Renal pelvis (tissue), 12 donors: ENCODE measurements around the gene CREBRF. TPM values are rescaled to one million over a fixed set of nuclear protein-coding genes. Genes with fewer than 3 reads are reported as not detected.
A peak's percentile ranks its signal among the peaks of the same experiment; 100 is the strongest.
"Not testable (repeated sequence)": the region's sequence is repeated elsewhere in the genome, so short reads cannot be mapped to it uniquely, and the experiment has no call there.

ENCODE experiments used
- DNase-seq: peaks from one replicate; pipeline ENCODE4 v3.0.0-alpha.2; 2013
- long read RNA-seq, 16 experiments: transcript quantifications; one replicate each; lab custom pipeline, GENCODE V29; 2026
- polyA plus RNA-seq, 3 donors: library from polyadenylated mRNA; unstranded; fragments of 120-200 nt; gene quantifications; one replicate each; pipeline ENCODE4 v1.2.1, GENCODE V29; 2013; ENCODE audit not compliant: insufficient read length in 3 of 3

CREBRF gene
- 10 to 100 TPM; 17.6 to 25.4 (median 19.7) TPM for polyA plus RNA-seq
- long read RNA-seq, donor 1, full-length matches to known transcripts, result 6 of 6 reads
- long read RNA-seq, donor 1, partial matches to known transcripts, result 0 of 6 reads
- long read RNA-seq, donor 1, other reads (novel, unspliced or antisense), result 0 of 6 reads
- long read RNA-seq, donor 2, full-length matches to known transcripts, result 2 of 2 reads
- long read RNA-seq, donor 2, partial matches to known transcripts, result 0 of 2 reads
- long read RNA-seq, donor 2, other reads (novel, unspliced or antisense), result 0 of 2 reads
- long read RNA-seq, donor 3, full-length matches to known transcripts, result 3 of 3 reads
- long read RNA-seq, donor 3, partial matches to known transcripts, result 0 of 3 reads
- long read RNA-seq, donor 3, other reads (novel, unspliced or antisense), result 0 of 3 reads
- long read RNA-seq, donor 4, full-length matches to known transcripts, result 4 of 4 reads
- long read RNA-seq, donor 4, partial matches to known transcripts, result 0 of 4 reads
- long read RNA-seq, donor 4, other reads (novel, unspliced or antisense), result 0 of 4 reads
- long read RNA-seq, donor 5, full-length matches to known transcripts, result 3 of 3 reads
- long read RNA-seq, donor 5, partial matches to known transcripts, result 0 of 3 reads
- long read RNA-seq, donor 5, other reads (novel, unspliced or antisense), result 0 of 3 reads
- long read RNA-seq, donor 6, full-length matches to known transcripts, result 5 of 5 reads
- long read RNA-seq, donor 6, partial matches to known transcripts, result 0 of 5 reads
- long read RNA-seq, donor 6, other reads (novel, unspliced or antisense), result 0 of 5 reads
- long read RNA-seq, donor 7, partial matches to known transcripts, result 17 of 18 reads
- long read RNA-seq, donor 7, other reads (novel, unspliced or antisense), result 0 of 18 reads
- long read RNA-seq, donor 8, partial matches to known transcripts, result 6 of 6 reads
- long read RNA-seq, donor 8, other reads (novel, unspliced or antisense), result 0 of 6 reads
- long read RNA-seq, donor 9, full-length matches to known transcripts, result 3 of 15 reads
- long read RNA-seq, donor 9, partial matches to known transcripts, result 12 of 15 reads
- long read RNA-seq, donor 9, other reads (novel, unspliced or antisense), result 0 of 15 reads
- long read RNA-seq, donor 10, partial matches to known transcripts, result 0 of 2 reads
- long read RNA-seq, donor 10, other reads (novel, unspliced or antisense), result 0 of 2 reads
- long read RNA-seq, donor 11, result 0 reads
- long read RNA-seq, donor 12, full-length matches to known transcripts, result 5 of 18 reads
- long read RNA-seq, donor 12, partial matches to known transcripts, result 13 of 18 reads
- long read RNA-seq, donor 12, other reads (novel, unspliced or antisense), result 0 of 18 reads
- long read RNA-seq, donor 13, result 0 reads
- long read RNA-seq, donor 14, full-length matches to known transcripts, result 2 of 30 reads
- long read RNA-seq, donor 14, partial matches to known transcripts, result 28 of 30 reads
- long read RNA-seq, donor 14, other reads (novel, unspliced or antisense), result 0 of 30 reads
- long read RNA-seq, donor 15, full-length matches to known transcripts, result 2 of 2 reads
- long read RNA-seq, donor 15, partial matches to known transcripts, result 0 of 2 reads
- long read RNA-seq, donor 15, other reads (novel, unspliced or antisense), result 0 of 2 reads
- long read RNA-seq, donor 16, full-length matches to known transcripts, result 6 of 18 reads
- long read RNA-seq, donor 16, partial matches to known transcripts, result 12 of 18 reads
- long read RNA-seq, donor 16, other reads (novel, unspliced or antisense), result 0 of 18 reads

GRCh38 chr5:173055983-173056782 lies at the start of gene CREBRF:
CREBRF (plus strand) TSS chr5:173056352; CDS start chr5:173080776, 24,424 bp downstream.
- DNase-seq, result peak; percentile 96

- no peak for DNase-seq
Measured at GRCh38 chr5:173010021-173010420, 46.1 kb upstream of the CREBRF start.

GRCh38 chr5:173010547-173011464 lies 45.3 kb upstream of the CREBRF start:
- DNase-seq, result no peak

- DNase-seq, result no peak
Measured at GRCh38 chr5:173011566-173011965, 44.6 kb upstream of the CREBRF start.

- no peak for DNase-seq
Measured at GRCh38 chr5:173012882-173013281, 43.3 kb upstream of the CREBRF start.

GRCh38 chr5:173014671-173015070 lies 41.5 kb upstream of the CREBRF start:
- no peak for DNase-seq

- DNase-seq, result no peak
Measured at GRCh38 chr5:173015192-173015591, 41.0 kb upstream of the CREBRF start.

GRCh38 chr5:173015598-173016455 lies 40.3 kb upstream of the CREBRF start:
- DNase-seq, result no peak

- no peak for DNase-seq
Measured at GRCh38 chr5:173016598-173017046, 39.5 kb upstream of the CREBRF start.

- not testable (repeated sequence) for DNase-seq
Measured at GRCh38 chr5:173017087-173017486, 39.1 kb upstream of the CREBRF start.

- no peak for DNase-seq
Measured at GRCh38 chr5:173018358-173018757, 37.8 kb upstream of the CREBRF start.

GRCh38 chr5:173020154-173020581 lies 36.0 kb upstream of the CREBRF start:
- DNase-seq, result no peak

- no peak for DNase-seq
Measured at GRCh38 chr5:173020643-173021042, 35.5 kb upstream of the CREBRF start.

GRCh38 chr5:173025651-173026050 lies 30.5 kb upstream of the CREBRF start:
- DNase-seq, result no peak

- no peak for DNase-seq
Measured at GRCh38 chr5:173027905-173028304, 28.2 kb upstream of the CREBRF start.

GRCh38 chr5:173028811-173029327 lies 27.3 kb upstream of the CREBRF start:
- no peak for DNase-seq

- no peak for DNase-seq
Measured at GRCh38 chr5:173029499-173029921, 26.6 kb upstream of the CREBRF start.
